ENCODE measurements around the gene DDX54. TPM values are rescaled to one million over a fixed set of nuclear protein-coding genes. Genes with fewer than 3 reads are reported as not detected.

DDX54 gene
- total RNA-seq, 1 donor from 2014 or later: 36.9 TPM

- H3K27ac ChIP-seq: no peak overlapping the region
- H3K9ac ChIP-seq: no peak overlapping the region
- Mint-ChIP-seq H3K36me3 (peaks cover 25% of the 10 kb centered on the region), H3K4me1 (peaks cover 45% of the 10 kb centered on the region), H3K27me3 (ENCODE audit: insufficient read depth, low read depth) (peaks cover 2% of the 10 kb centered on the region), H3K27ac (no peak overlapping the region), H3K4me3 (no peak overlapping the region), H3K9me3 (no peaks in the 10 kb centered on the region)
- no peaks in the 10 kb centered on the region for H3K27me3 ChIP-seq
- H3K4me1 ChIP-seq: peaks cover 8% of the 10 kb centered on the region
- no peak for DNase-seq (ENCODE audit: low spot score)
- H3K36me3 ChIP-seq: no peaks in the 10 kb centered on the region
- no peak for TF ChIP-seq EZH2phosphoT487 (IDR thresholded peaks at IDR 0.05)
- no peak for TF ChIP-seq EZH2 (IDR thresholded peaks at IDR 0.05)
- no peak for TF ChIP-seq CTCF (IDR thresholded peaks at IDR 0.05)
- H4K20me1 ChIP-seq (ENCODE audit: low read depth): peaks cover 10% of the 10 kb centered on the region
- no peaks in the 10 kb centered on the region for H3K9me3 ChIP-seq (ENCODE audit: low read depth)
- peaks cover 19% of the 10 kb centered on the region for H3K79me2 ChIP-seq (ENCODE audit: low read depth)
- no peak overlapping the region for H3K4me2 ChIP-seq
- no peak overlapping the region for H3K4me3 ChIP-seq
- H2AFZ ChIP-seq (replicated peaks): no peak overlapping the region
- H3F3A ChIP-seq (ENCODE audit: low read depth): peaks cover 13% of the 10 kb centered on the region
Measured at GRCh38 chr12:113189361-113189760, 4.1 kb upstream of the DDX54 start.

- Mint-ChIP-seq H3K4me1 (peaks cover 28% of the 10 kb centered on the region), H3K27ac (peak overlapping the region; percentile 18)
- H3K79me2 ChIP-seq (ENCODE audit: low read depth): peaks cover 44% of the 10 kb centered on the region
Measured at GRCh38 chr12:113186666-113187325, 1.5 kb upstream of the DDX54 start.

DNA sequence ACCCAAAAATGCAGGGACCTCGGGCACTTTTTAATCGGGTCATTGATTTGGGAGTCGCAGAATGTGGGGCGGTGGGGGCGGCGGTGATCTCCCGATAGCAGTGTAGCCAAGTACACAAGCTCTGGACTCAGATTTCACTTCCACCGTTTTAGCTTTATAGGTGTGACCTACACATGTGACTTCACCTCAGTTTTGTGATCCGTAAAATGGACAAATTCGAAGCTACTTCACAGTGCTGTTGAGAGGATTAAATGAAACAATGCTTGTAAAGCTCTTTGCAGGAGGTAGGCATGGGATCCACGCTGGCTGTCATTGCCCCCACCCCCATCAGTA is 721 bp upstream of the DDX54 start:
- H3K4me1 ChIP-seq: peaks cover 8% of the 10 kb centered on the region
- H3K36me3 ChIP-seq: no peaks in the 10 kb centered on the region
- no peak overlapping the region for H3K27ac ChIP-seq
- peaks cover 3% of the 10 kb centered on the region for H3K27me3 Mint-ChIP-seq (ENCODE audit: insufficient read depth, low read depth)
- peaks cover 28% of the 10 kb centered on the region for H3K4me1 Mint-ChIP-seq
- H3K27me3 ChIP-seq: no peaks in the 10 kb centered on the region
- peak overlapping the region; percentile 96 for H3K4me3 Mint-ChIP-seq
- peak overlapping the region; percentile 88 for H2AFZ ChIP-seq (replicated peaks)
- TF ChIP-seq EZH2 (IDR thresholded peaks at IDR 0.05) (no peak), CTCF (IDR thresholded peaks at IDR 0.05) (no peak)
- H3K4me2 ChIP-seq: peak overlapping the region; percentile 74
- DNase-seq (ENCODE audit: low spot score): peak; percentile 45
- H4K20me1 ChIP-seq (ENCODE audit: low read depth): peaks cover 31% of the 10 kb centered on the region
- peaks cover 20% of the 10 kb centered on the region for H3K36me3 Mint-ChIP-seq
- peak overlapping the region; percentile 37 for H3K27ac Mint-ChIP-seq
- peak overlapping the region; percentile 80 for H3K9ac ChIP-seq
- H3K4me3 ChIP-seq: peak overlapping the region; percentile 75
- H3K9me3 ChIP-seq (ENCODE audit: low read depth): no peaks in the 10 kb centered on the region
- peaks cover 49% of the 10 kb centered on the region for H3K79me2 ChIP-seq (ENCODE audit: low read depth)
- H3F3A ChIP-seq (ENCODE audit: low read depth): peaks cover 11% of the 10 kb centered on the region
- no peaks in the 10 kb centered on the region for H3K9me3 Mint-ChIP-seq

More at GRCh38 chr12:113186666-113187325, 1.5 kb upstream of the DDX54 start:
- peak overlapping the region; percentile 74 for H3K4me2 ChIP-seq
- peaks cover 11% of the 10 kb centered on the region for H3F3A ChIP-seq (ENCODE audit: low read depth)
- H3K36me3 ChIP-seq: no peaks in the 10 kb centered on the region
- Mint-ChIP-seq H3K9me3 (no peaks in the 10 kb centered on the region), H3K4me3 (peak overlapping the region; percentile 96), H3K36me3 (peaks cover 20% of the 10 kb centered on the region), H3K27me3 (ENCODE audit: insufficient read depth, low read depth) (peaks cover 3% of the 10 kb centered on the region)
- peaks cover 31% of the 10 kb centered on the region for H4K20me1 ChIP-seq (ENCODE audit: low read depth)
- H3K4me1 ChIP-seq: peaks cover 8% of the 10 kb centered on the region
- no peaks in the 10 kb centered on the region for H3K9me3 ChIP-seq (ENCODE audit: low read depth)
- TF ChIP-seq CTCF (IDR thresholded peaks at IDR 0.05) (no peak), EZH2 (IDR thresholded peaks at IDR 0.05) (no peak), EZH2phosphoT487 (IDR thresholded peaks at IDR 0.05) (no peak)
- no peak overlapping the region for H3K27ac ChIP-seq
- H2AFZ ChIP-seq (replicated peaks): no peak overlapping the region
- peak overlapping the region; percentile 75 for H3K4me3 ChIP-seq
- H3K27me3 ChIP-seq: no peaks in the 10 kb centered on the region
- no peak for DNase-seq (ENCODE audit: low spot score)
- H3K9ac ChIP-seq: no peak overlapping the region
